Measurements from ENCODE around the gene CDIPT.
"Not testable (repeated sequence)": the region's sequence is repeated elsewhere in the genome, so short reads cannot be mapped to it uniquely, and the experiment has no call there.

CDIPT gene

DNA sequence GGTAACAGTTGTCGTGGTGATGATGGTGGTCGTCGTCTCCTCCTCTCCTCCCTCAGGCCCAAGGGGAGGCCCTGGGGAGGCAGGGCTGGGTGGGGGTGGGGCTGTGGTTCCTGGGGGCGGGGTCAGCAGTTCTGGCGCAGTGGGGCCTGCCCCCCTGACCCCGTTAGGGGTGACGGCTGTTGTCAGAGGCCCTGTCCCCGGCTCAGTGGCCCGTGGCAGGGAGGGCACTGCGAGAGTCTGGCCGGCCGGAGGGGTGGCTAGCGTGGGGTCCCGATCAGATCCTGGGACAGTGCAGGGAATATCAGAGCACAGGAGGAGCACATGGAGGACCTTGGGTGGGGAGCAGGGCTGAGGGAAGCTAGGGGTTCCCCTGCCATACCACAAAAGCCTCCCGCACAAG, 33.8 kb upstream of the CDIPT start:
- no peak for FAIRE-seq

DNA sequence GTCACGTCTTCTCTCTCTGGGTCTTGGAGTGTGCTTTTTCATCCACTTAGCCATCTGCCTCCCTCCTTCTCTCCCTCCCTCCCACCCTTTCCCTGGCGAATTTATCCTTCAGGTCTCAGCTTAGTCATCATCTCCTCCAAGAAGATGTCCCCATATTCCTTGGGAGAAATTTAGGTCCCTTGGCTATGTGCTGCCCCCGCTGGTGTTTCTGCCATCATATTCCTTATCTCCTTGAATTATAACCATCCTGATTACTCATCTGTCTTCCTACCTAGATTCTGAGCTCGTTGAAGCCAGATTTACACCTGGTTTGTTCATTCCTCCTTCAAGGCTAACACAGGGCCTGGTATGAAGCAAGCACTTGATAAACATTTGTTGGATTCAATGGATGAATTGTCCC, 31.3 kb upstream of the CDIPT start:
- FAIRE-seq = no peak

DNA sequence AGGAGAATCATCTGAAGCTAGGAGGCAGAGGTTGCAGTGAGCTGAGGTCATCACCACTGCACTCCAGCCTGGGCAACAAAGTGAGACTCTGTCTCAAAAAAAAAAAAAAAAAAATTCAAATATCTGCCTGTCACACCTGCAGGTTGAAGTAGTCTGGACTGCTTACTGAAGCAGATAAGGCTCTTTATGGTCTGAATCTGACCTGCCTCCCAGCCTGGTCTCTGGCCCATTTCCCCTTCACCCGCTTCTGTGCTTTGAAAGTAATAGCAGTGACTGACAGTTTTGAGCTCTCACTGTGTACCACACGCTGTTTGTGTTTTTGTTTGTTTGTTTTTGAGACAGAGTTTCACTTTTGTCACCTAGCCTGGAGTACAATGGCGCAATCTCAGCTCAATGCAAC, 30.5 kb upstream of the CDIPT start:
- no peak for FAIRE-seq

DNA sequence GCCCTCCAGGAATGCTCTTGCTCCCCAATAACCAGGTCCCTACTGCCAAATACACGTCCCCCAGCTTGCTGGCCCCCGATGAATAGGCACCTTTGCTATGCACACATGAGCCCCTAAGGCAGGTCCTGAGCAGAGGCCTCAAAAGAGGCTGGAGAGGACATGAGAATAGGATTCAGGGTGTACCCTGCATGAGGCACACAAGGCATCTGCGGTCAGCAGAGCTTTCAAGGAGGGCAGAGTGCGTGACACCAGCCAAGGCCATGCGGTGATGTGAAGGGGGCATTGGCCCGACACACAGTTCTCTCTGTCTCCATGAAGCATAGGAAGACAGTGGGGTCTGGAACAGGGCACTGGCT, 29.4 kb upstream of the CDIPT start:
- no peak for FAIRE-seq

DNA sequence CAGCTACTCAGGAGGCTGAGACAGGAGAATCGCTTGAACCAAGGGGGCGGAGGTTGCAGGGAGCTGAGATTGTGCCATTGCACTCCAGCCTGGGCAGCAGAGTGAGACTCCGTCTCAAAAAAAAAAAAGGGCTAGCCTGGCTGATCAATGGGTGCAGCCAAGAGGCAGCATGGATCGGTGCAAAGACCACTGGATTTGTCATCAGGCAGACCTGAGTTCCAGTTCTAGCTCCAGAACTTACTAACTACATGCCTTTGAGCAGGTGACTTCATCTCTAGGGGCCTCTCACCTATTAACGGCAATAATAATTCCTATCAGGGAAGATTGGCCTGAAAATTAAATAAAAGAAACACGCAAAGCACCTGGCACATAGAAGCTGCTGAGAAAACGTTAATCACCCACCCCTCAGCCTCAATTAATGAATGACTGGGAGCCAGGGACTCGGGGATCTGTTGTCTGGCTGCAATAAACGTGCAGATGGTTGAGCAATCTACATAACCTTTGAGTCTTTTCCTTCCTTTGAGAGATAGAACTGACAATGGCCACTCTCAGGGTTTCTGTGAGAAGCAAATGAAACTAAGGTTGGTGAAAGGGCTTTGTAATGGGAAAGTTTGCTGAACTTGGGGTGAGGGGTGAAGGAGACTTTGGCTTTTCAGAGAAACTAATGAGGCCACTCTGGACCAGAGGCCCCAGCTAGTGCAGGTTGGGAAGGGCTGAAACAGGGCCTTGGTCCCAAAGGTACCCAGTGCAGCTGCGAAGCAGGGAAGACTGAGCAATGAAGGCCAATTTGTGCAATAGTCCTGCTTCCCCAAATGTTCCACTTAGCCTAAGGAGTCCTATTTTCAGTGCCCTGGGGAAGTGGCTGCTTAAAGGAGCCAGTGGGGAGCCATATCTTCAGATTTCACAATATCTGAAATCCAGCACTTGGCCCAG, 28.8 kb upstream of the CDIPT start:
- no peak for FAIRE-seq

DNA sequence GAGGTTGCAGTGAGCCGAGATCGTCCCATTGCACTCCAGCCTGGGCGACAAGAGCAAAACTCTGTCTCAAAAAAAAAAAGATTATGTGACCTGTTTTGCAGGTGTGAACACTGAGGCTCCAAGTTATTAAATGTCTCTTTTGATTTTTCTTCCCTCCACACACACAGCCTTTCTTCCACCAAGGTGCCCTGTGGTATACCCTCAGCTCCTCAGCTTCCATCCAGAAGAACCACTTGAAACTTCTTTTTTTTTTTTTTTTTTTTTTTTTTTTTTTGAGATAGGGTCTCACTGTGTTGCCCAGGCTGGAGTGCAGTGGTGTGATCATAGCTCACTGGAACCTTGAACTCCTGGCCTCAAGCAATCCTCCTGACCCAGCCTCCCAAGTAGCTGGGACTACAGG, 26.3 kb upstream of the CDIPT start:
- not testable (repeated sequence) for FAIRE-seq

DNA sequence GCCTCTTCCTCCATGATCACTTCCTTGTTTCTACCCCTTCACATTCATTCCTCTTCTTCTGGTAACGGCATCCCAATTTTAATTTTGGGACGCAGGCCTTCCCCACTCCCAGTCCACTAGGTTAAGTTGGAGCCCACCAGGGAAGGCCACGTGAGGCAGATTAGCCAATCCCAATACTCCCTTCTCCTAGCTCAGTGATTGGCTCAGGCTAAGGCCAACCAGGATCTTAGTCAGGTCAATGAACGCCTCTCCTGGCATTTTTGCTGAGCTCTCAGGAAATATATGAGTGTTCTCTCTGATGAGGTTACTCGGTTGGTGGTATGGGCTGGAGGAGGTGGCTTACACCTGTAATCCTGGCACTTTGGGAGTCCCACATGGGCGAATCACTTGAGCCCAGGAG, 21.0 kb upstream of the CDIPT start:
- FAIRE-seq = no peak

DNA sequence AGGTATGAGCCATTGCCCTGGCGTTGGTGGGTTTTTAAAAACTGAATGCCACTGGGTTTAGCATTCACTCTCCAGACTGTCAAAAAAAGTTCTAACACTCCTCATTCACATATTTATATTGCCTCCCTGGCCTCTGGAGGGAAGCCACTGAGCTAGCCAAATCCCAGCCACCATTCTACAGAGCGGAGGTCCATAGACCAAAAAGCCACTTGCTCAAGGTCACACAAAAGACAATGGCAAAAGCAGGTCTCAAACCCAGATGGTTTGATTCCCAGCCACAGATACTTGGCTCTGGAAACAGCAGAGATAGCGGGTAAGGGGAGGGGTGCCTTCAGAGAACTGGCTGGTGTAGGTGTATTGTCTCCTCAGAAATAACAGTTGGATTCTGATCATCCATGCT, 18.0 kb upstream of the CDIPT start:
- no peak for FAIRE-seq

DNA sequence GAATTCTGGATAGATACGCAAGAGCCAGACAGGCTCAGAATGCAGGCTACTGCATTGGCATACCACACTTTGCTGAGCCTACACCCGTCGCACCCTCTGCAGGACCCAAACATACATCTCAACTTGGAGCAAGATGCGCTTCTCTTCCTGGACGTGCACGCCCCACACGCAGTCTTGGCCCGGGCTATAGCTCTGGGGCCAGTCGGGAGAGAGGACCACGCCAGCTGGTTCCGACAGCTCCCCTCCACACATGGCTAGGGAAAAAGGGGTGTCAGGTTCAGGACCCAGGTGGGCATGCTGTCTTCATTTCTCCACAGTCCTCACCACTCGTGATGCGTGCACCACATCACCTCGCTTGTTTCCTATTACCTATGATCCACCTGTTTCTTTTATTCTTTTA, 15.1 kb upstream of the CDIPT start:
- no peak for FAIRE-seq

DNA sequence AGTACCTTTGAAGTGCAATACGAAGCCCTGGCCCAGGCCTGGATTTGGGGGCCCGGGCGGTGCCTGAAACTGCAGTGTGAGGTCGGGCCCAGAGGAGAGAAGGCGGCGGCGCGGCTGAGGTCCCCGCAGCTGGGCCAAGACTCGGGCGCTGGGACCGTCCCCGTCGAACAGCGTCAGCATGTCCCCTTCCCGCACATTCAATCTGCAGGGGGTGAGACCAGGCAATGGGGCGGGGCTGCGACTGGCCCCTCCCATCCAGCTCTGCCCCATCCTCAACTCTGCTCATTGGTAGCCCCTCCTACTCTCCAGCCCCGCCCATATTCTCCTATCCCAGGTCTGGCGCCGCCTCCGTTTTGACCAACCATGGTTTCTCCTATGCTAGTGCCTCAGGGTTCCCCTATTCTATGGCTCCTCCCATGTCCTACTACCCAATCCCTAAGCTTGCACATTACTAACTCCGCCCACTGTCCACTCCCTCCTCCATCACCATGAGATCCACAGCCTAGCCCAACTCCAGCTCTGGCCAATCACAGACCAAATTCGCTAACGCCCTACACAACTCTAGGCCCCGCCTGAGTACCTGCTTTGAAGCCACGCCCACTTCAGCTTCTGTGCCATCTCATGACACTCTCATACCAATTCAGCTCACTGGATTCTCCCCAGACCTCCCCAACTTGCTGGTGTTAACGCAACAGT, 14.4 kb upstream of the CDIPT start:
- FAIRE-seq = no peak

DNA sequence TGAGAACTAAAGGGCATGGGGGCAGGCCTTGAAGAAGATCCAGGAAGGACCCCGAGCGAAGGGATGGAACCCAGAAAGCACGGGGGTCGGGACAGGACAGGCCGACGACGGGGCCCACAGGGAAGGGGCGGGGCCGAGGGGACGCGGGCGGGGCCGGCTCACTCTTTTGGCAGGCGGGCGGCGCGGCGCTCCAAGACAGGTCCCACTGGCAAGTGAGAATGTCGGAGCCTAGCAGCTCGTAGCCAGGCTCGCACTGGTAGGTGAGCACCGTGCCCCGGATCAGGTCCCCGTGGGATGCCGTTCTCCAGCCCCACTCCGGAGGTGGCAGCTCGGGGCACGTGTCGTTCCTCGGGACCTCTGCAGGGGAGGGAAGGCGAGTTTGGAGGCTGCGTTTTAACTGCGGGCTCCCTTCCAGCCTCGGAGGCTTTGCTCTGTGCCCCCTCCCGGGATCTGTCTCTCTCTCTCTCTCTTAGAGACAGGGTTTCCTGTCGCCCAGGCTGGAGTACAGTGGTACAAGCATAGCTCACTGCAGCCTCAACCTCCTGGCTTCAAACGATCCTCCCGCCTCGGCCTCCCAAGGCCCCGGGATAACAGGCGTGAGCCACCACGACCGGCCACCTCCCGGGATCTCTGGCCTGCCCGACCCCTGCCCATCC, 13.7 kb upstream of the CDIPT start:
- no peak for FAIRE-seq

DNA sequence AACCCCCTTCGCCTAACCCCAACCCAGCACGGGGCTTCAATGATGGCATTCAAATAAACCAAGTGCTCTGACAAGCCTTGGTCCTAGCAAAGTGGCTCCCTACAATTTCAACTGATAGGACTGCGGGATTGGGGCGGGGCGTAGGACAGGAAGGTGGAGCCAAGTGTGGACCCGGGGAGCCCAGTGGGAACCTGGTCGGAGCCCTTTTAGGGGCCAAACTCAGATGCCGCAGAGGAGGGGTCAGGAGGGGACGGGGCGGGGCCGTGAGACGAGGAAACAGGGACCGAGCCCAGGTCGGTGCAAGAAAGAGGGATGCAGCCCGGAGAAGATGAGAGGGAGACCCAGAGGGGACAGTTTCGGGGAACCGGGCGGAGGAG, 13.2 kb upstream of the CDIPT start:
- no peak for FAIRE-seq

DNA sequence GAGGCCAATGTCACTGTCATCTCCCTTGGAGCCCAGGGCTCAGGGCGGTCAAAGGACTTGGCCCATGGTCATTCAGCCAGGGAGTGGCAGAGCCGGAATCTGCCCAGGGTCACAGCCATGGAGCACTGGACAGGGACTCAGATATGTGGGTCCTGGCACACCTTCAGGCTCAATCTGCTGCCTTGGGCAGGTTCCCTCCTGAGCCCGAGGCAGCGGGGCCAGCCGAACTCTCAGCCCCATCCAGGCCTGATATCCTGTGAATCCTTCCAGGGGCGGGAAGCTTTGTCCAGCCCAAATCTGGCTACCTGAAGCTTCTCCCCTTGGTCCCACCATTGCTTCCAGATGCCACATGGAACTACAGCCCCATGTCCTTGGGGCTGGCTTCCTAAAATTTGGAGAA, 12.2 kb upstream of the CDIPT start:
- no peak for FAIRE-seq

DNA sequence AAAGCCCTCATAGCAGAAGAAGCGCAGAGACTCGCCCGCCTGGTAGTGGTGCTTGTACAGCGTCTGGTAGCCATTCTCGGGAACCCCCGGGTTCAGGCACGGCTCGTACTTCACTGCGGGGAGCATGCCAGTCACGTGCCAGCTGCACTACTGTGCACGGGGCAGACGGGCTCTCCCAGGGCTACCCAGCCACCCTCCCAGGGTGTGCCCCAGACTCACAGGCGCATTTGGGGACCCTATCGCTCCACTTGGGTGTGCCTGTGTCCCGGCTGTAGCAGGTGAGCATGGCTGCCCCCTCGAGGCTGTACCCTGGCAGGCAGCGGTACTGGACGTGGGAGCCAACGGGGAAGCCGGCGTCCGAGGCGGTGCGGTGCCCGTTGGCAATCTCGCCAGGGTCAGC, 10.3 kb upstream of the CDIPT start:
- FAIRE-seq = no peak

DNA sequence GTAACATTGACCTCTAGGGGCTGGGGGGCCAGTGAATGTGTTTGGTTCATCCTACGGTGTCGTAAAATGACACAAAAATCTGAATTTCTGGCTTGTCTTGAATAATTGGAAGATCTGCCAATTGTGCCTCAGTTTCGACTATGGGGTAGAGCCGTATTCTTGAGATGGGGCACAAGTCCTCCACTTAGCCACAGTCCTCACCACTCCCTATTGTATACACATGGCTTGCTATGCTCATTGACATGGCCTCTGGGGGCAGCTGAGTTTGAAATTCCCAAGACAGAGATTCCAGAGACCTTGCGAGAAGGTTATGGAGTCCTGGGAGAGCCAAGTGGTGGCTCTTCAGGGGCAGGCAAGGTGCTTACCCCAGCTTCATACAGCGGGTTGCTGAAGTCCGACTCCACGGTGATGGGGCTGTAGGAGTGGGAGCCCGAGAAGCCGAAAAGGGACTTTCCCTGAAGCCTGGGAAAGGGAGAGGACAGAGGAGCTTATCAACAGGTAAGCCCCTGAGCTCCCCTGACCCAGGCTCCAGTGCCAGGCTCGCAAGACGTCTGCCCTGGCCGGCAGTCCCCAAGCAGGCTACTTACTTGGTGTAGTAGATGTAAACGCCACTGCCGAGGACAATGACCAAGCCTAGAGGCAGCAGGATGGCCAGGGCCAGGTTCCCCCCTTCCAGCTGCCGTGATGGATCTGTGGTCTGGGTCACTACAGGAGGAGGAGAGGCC, 9.0 kb upstream of the CDIPT start:
- FAIRE-seq = no peak

DNA sequence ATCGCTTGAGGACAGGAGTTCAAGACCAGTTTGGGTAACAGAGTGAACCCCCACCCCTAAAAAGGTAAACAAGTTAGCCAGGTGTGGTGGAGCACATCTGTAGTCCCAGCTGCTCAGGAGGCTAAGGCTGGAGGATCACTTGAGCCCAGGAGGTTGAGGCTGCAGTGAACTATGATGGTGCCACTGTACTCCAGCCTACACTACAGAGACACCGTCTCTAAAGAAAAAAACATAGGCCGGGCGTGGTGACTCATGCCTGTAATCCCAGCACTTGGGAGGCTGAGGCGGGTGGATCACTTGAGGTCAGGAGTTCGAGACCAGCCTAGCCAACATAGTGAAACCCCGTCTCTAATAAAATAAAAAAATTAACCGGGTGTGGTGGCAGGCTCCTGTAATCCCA, 6.0 kb upstream of the CDIPT start:
- not testable (repeated sequence) for FAIRE-seq

DNA sequence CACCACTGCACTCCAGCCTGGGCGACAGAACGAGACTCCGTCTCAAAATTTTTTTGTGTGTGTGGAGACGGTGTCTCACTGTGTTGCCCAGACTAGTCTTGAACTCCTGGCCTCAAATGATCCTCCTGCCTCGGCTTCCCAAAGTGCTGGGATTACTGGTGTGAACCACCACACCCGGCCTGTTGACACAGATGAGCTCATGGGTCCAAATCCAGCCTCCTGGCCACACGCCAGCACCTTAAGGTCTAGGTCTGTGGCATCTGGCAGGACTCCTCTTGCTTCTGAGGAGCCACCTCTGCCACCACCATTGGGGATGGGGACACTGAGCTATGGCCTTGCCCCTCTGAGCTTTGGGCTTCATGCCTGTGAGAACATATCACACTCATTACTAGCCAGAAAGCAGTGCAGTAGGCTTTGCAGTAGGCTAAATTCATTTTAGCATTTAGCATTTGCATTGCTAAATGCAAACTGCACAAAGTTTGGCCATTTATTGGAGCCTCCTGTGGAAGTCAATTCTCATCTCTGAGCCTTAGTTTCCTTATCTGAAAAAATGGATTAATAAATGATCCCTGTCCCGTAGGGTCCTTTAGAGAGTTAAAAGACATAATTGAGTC, 5.5 kb upstream of the CDIPT start:
- no peak for FAIRE-seq

DNA sequence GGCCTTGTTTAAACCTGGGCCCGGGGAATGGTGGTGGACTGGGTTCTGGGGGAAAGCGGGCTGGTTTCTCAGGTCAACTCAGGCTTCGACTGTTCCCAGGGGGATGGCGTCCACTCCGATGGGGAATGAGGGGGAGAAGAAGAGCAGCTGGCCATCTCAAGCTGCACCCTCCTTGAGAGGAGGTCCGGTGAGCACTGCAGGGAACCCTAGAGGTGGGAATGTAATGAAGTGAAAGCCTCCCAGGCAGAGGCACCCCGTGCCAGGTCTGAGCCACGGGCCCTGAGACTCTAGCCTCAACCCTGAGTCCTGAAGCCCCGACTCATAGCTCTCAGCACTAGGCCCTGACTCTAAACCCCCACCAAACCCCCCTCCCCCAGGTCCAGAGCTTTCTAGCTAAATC, 1.2 kb upstream of the CDIPT start:
- no peak for FAIRE-seq

DNA sequence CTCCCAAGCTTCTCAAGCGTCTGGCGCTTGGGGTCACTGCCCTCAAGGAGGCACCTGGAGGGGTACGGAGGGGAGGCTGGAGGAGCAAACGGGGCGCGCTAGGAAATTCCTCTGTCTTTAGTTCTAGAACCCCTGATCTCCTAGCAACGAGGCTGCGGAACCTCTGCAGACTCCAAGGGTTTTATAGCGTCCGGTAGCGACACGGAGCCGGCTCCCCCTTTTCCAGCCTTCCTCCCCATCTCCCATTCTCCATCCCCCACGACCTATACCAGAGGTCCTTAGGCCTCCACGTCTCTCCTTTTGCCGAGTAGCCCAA, 601 bp upstream of the CDIPT start:
- FAIRE-seq = no peak

DNA sequence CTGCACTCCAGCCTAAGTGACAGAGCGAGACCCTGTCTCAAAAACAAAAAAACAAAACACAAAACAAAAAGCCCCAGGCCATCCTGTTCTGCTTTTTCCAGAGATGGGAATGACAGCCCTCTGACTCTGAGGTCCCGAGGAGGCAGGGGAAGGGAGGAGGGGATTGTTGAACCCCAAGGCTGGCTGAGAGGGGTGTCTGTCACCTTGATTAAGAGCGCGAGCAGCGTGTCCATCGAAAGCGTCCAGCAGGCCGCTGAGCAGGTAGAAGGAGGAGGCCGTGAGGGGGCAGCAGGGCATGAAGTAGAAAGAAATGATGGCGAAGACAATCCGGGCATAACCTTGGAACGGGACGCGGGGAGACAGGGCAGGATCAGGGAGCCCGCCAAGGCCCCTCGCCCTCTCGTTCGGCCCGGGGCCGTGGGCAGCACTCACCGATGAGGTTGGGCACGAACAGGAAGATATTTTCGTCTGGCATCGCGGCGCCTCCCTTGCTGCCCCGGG, 593 bp downstream of the CDIPT start:
- no peak for FAIRE-seq

DNA sequence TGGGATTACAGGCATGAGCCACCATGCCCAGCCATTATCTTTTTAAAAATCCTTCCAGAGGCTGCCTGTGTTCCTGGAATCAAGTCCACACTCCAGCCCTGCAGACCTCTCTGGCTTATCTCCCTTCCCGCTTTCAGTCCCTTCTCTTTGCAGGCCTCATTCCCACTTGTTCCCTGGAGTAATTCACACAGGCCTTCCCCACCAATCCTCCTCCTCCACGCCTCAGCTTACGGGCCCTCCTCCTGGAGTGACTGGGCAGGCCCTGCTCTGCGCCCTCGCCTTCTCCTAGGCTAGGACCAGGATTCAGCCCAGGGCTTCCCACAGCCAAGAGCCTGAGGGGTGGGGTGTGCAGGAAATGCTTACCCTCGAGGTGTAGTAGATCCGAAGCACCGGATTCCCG, 2.8 kb downstream of the CDIPT start:
- FAIRE-seq = no peak

DNA sequence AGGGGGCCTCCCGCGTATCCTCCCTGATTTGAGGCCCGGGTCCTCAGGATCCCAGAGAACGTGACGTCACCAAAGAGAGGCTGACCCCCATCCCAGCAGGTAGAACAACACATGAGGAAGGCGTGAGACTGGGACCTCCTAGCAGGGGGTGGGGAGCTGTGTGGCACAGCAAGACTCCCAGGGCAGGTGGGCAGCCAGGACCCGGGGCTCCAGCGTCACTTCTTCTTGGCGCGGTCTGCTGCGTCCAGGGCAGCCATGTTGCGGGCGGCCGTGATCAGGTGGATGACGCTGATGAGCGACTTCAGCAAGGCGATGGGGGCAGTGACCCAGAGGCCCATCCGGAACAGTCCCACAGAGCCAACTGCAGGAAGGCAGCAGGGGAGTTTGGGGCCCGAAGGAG, 4.1 kb downstream of the CDIPT start:
- FAIRE-seq = no peak
